Measurements from ENCODE around the gene SKIC2.
"Not testable (repeated sequence)": the region's sequence is repeated elsewhere in the genome, so short reads cannot be mapped to it uniquely, and the experiment has no call there.

Gene SKIC2

GRCh38 chr6:32005538-32005880 lies 46.5 kb downstream of the SKIC2 start:
- not testable (repeated sequence) for DNase-seq

GRCh38 chr6:32005991-32006529 lies 47.1 kb downstream of the SKIC2 start:
- not testable (repeated sequence) for DNase-seq

GRCh38 chr6:32007086-32007485 lies 48.1 kb downstream of the SKIC2 start:
- DNase-seq: not testable (repeated sequence)

- not testable (repeated sequence) for DNase-seq
Observed at GRCh38 chr6:32008037-32008436, 49.1 kb downstream of the SKIC2 start.

GRCh38 chr6:32008616-32009015 lies 49.6 kb downstream of the SKIC2 start:
- not testable (repeated sequence) for DNase-seq

GRCh38 chr6:32009537-32009936 lies 50.6 kb downstream of the SKIC2 start:
- not testable (repeated sequence) for DNase-seq

GRCh38 chr6:32010856-32011530 lies 52.0 kb downstream of the SKIC2 start:
- DNase-seq: not testable (repeated sequence)

GRCh38 chr6:32012941-32013617 lies 54.1 kb downstream of the SKIC2 start:
- not testable (repeated sequence) for DNase-seq

- DNase-seq: not testable (repeated sequence)
Observed at GRCh38 chr6:32013738-32014137, 54.8 kb downstream of the SKIC2 start.

GRCh38 chr6:32014547-32014946 lies 55.6 kb downstream of the SKIC2 start, which contains the start of gene C4B:
Gene C4B (plus strand): TSS chr6:32014795. CDS start chr6:32014846, 51 bp downstream.
- not testable (repeated sequence) for DNase-seq

Measured in NCI-H774 (cell line).